ENCODE data around the gene ZNF626.
"Not testable (repeated sequence)": the region's sequence is repeated elsewhere in the genome, so short reads cannot be mapped to it uniquely, and the experiment has no call there.

DNA sequence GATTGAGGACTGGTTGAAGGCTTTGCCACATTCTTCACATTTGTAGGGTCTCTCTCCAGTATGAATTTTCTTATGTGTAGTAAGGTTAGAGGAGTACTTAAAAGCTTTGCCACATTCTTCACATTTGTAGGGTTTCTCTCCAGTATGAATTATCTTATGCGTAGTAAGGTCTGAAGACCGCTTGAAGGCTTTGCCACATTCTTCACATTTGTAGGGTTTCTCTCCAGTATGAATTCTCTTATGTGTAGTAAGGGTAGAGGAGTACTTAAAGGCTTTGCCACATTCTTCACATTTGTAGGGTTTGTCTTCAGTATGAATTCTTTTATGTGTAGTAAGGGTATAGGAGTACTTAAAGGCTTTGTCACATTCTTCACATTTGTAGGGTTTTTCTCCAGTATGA, 36.8 kb downstream of the ZNF626 start:
- TF ChIP-seq, protein P1, sequence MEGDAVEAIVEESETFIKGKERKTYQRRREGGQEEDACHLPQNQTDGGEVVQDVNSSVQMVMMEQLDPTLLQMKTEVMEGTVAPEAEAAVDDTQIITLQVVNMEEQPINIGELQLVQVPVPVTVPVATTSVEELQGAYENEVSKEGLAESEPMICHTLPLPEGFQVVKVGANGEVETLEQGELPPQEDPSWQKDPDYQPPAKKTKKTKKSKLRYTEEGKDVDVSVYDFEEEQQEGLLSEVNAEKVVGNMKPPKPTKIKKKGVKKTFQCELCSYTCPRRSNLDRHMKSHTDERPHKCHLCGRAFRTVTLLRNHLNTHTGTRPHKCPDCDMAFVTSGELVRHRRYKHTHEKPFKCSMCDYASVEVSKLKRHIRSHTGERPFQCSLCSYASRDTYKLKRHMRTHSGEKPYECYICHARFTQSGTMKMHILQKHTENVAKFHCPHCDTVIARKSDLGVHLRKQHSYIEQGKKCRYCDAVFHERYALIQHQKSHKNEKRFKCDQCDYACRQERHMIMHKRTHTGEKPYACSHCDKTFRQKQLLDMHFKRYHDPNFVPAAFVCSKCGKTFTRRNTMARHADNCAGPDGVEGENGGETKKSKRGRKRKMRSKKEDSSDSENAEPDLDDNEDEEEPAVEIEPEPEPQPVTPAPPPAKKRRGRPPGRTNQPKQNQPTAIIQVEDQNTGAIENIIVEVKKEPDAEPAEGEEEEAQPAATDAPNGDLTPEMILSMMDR (IDR thresholded peaks at IDR 0.05 in 4 of 5, conservative IDR thresholded peaks at IDR 0.05 in 1 of 5): not testable (repeated sequence)
- not testable (repeated sequence) for TF ChIP-seq POLR2A (IDR thresholded peaks at IDR 0.05)

Data from gastrocnemius medialis (tissue), 4 donors.